HEK293T (cell line): ENCODE results near the gene ERMN.
"Not testable (repeated sequence)": the region's sequence is repeated elsewhere in the genome, so short reads cannot be mapped to it uniquely, and the experiment has no call there.

Experiments
- CTCF ChIA-PET: fragments of 350-600 bp; formaldehyde crosslinking; extraction: SDS; loops from one replicate; lab custom pipeline; 2021; ENCODE audit warnings: antibody characterized with exemption, inconsistent platforms; lab: Yijun Ruan, JAX
- POLR2A ChIA-PET: fragments of 350-600 bp; formaldehyde crosslinking; extraction: SDS; loops from one replicate; lab custom pipeline; 2020; ENCODE audit warnings: antibody characterized with exemption, inconsistent platforms; lab: Yijun Ruan, JAX
- DNase-seq: peaks from one replicate; pipeline ENCODE4 v3.0.0; 2012; ENCODE audit warnings: mixed read lengths; ENCODE audit errors: extremely low spot score
- ARNT ChIP-seq: fragments of 450-650 bp; IDR thresholded peaks from 2 replicates; pipeline ENCODE4 v1.6.1; 2017; ENCODE audit warnings: mild to moderate bottlenecking
- BHLHE40 ChIP-seq: fragments of 450-650 bp; IDR thresholded peaks from 2 replicates; pipeline ENCODE4 v1.6.1; 2016; ENCODE audit warnings: mild to moderate bottlenecking, moderate library complexity, borderline replicate concordance
- CTBP1 ChIP-seq: fragments of 450-650 bp; IDR thresholded peaks from 2 replicates; pipeline ENCODE4 v1.6.1; 2016; ENCODE audit warnings: borderline replicate concordance
- ELF4 ChIP-seq: fragments of 450-650 bp; IDR thresholded peaks from 2 replicates; pipeline ENCODE4 v1.6.1; 2017; ENCODE audit warnings: antibody characterized with exemption
- FOXA1 ChIP-seq: fragments of 450-650 bp; IDR thresholded peaks from 2 replicates; pipeline ENCODE4 v1.6.1; 2016; ENCODE audit warnings: mild to moderate bottlenecking
- FOXK2 ChIP-seq: fragments of 450-650 bp; IDR thresholded peaks from 2 replicates; pipeline ENCODE4 v1.6.1; 2016; ENCODE audit warnings: mild to moderate bottlenecking
- FOXM1 ChIP-seq: fragments of 450-650 bp; IDR thresholded peaks from 2 replicates; pipeline ENCODE4 v1.6.1; 2017; ENCODE audit warnings: mild to moderate bottlenecking, borderline replicate concordance
- HDGF ChIP-seq: fragments of 450-650 bp; IDR thresholded peaks from 2 replicates; pipeline ENCODE4 v1.6.1; 2017; ENCODE audit warnings: antibody characterized with exemption, borderline replicate concordance
- L3MBTL2 ChIP-seq: fragments of 450-650 bp; conservative IDR thresholded peaks from 2 replicates; pipeline ENCODE4 v1.6.1; 2016; ENCODE audit warnings: mild to moderate bottlenecking
- LEF1 ChIP-seq: fragments of 450-650 bp; IDR thresholded peaks from 2 replicates; pipeline ENCODE4 v1.6.1; 2017; ENCODE audit warnings: mild to moderate bottlenecking, borderline replicate concordance
- NFRKB ChIP-seq: fragments of 450-650 bp; IDR thresholded peaks from 2 replicates; pipeline ENCODE4 v1.6.1; 2016; ENCODE audit warnings: mild to moderate bottlenecking, moderate library complexity
- PKNOX1 ChIP-seq: fragments of 450-650 bp; IDR thresholded peaks from 2 replicates; pipeline ENCODE4 v1.6.1; 2016
- SP1 ChIP-seq: fragments of 450-650 bp; IDR thresholded peaks from 2 replicates; pipeline ENCODE4 v1.6.1; 2017
- SUZ12 ChIP-seq: fragments of 450-650 bp; IDR thresholded peaks from 2 replicates; pipeline ENCODE4 v1.6.1; 2016; ENCODE audit warnings: mild to moderate bottlenecking
- TARDBP ChIP-seq: fragments of 450-650 bp; IDR thresholded peaks from 2 replicates; pipeline ENCODE4 v1.6.1; 2016
- ZNF384 ChIP-seq: fragments of 450-650 bp; IDR thresholded peaks from 2 replicates; pipeline ENCODE4 v1.6.1; 2016

ERMN gene

GRCh38 chr2:157281316-157281715 is 44.3 kb downstream of the ERMN start:
- no peak for TF ChIP-seq BHLHE40
- TF ChIP-seq FOXK2: no peak
- TF ChIP-seq ELF4: no peak
- no peak for TF ChIP-seq SUZ12
- no peak for TF ChIP-seq L3MBTL2
- no peak for DNase-seq
- ChIA-PET CTCF (no interaction called here), POLR2A (no interaction called here)

- CTCF ChIA-PET, DNase-seq: not testable (repeated sequence)
- POLR2A ChIA-PET: interaction anchor here (1.3 kb wide), 1 partner anchor 21 kb away, joined by 3 read pairs; the partner anchor contains the start of gene GALNT5
Measured at GRCh38 chr2:157279311-157279710, 46.3 kb downstream of the ERMN start.

- ChIA-PET CTCF (interaction anchor here (0.6 to 1.0 kb wide), 2 partner anchors 64 kb away, joined by 3 to 4 read pairs; no protein-coding TSS in a partner anchor), POLR2A (no interaction called here)
- TF ChIP-seq FOXK2 (no peak), ARNT (no peak), FOXM1 (no peak), L3MBTL2 (no peak), SUZ12 (no peak), NFRKB (no peak), HDGF (no peak), BHLHE40 (no peak)
- DNase-seq: no peak
Measured at GRCh38 chr2:157271590-157272203, 53.9 kb downstream of the ERMN start.

- CTCF ChIA-PET: no interaction called here
- TF ChIP-seq TARDBP: no peak
- TF ChIP-seq ELF4: no peak
- no peak for TF ChIP-seq SUZ12
- TF ChIP-seq NFRKB: no peak
- no peak for TF ChIP-seq ZNF384
- TF ChIP-seq PKNOX1: no peak
- no peak for TF ChIP-seq BHLHE40
- no peak for TF ChIP-seq FOXA1
- TF ChIP-seq LEF1: no peak
- TF ChIP-seq CTBP1: no peak
- no peak for TF ChIP-seq SP1
- TF ChIP-seq L3MBTL2: no peak
- TF ChIP-seq ARNT: no peak
- no peak for TF ChIP-seq HDGF
- TF ChIP-seq FOXM1: no peak
- no peak for DNase-seq
- POLR2A ChIA-PET: no interaction called here
Measured at GRCh38 chr2:157269922-157270321, 55.7 kb downstream of the ERMN start.

- TF ChIP-seq BHLHE40: no peak
- no peak for TF ChIP-seq SP1
- no peak for TF ChIP-seq ZNF384
- no peak for TF ChIP-seq FOXK2
- TF ChIP-seq LEF1: no peak
- no peak for TF ChIP-seq FOXA1
- POLR2A ChIA-PET: no interaction called here
- CTCF ChIA-PET: no interaction called here
- DNase-seq: no peak
Measured at GRCh38 chr2:157269060-157269459, 56.6 kb downstream of the ERMN start.
